Gastroesophageal sphincter (tissue), 4 donors: ENCODE results near the gene CELSR3. TPM values are rescaled to one million over a fixed set of nuclear protein-coding genes. Genes with fewer than 3 reads are reported as not detected.

Experiments used
- ATAC-seq: fragments of 150-250 bp; one replicate; pipeline ENCODE4 v1.9.1; 2016; ENCODE audit warnings: mild to moderate bottlenecking, moderate library complexity
- H3K27ac ChIP-seq, 4 donors: fragments of 200-600 bp; sonication (generic) in 3 of 4; 1 replicate in 3 of 4; 2 replicates in 1 of 4; pipeline ENCODE4 v1.5.1; 2016 to 2019
- H3K27me3 ChIP-seq: fragments of 200-600 bp; sonication (generic); one replicate; pipeline ENCODE4 v1.5.1; 2019
- H3K36me3 ChIP-seq, 2 donors: fragments of 200-600 bp; sonication (generic); one replicate each; pipeline ENCODE4 v1.5.1; 2019; ENCODE audit warnings: control low read depth in 1 of 2
- H3K4me1 ChIP-seq, 3 donors: fragments of 200-600 bp; sonication (generic); 1 replicate in 2 of 3; 2 replicates in 1 of 3; pipeline ENCODE4 v1.5.1; 2016 to 2019; ENCODE audit warnings: control low read depth in 2 of 3
- H3K4me3 ChIP-seq, 2 donors: fragments of 200-600 bp; sonication (generic); one replicate each; pipeline ENCODE4 v1.5.1; 2019; ENCODE audit warnings: mild to moderate bottlenecking in 1 of 2, moderate library complexity in 1 of 2
- H3K9me3 ChIP-seq, 3 donors: fragments of 200-600 bp; sonication (generic); one replicate each; pipeline ENCODE4 v1.5.1; 2017 to 2019; ENCODE audit warnings: control low read depth in 2 of 3
- EP300 ChIP-seq: sonication (generic); formaldehyde crosslinking; IDR thresholded peaks from one replicate; pipeline ENCODE4 v1.6.1; 2017; ENCODE audit warnings: antibody characterized with exemption, mild to moderate bottlenecking
- POLR2A ChIP-seq, 2 donors: fragments of 450-650 bp; IDR thresholded peaks; one replicate each; pipeline ENCODE4 v1.6.1; 2017; ENCODE audit warnings: antibody characterized with exemption in 2 of 2, mild to moderate bottlenecking in 2 of 2, moderate library complexity in 1 of 2
- POLR2AphosphoS5 ChIP-seq: sonication (generic); formaldehyde crosslinking; IDR thresholded peaks from one replicate; pipeline ENCODE4 v1.6.1; 2017; ENCODE audit warnings: antibody characterized with exemption
- WGBS, 2 donors: methylation state at CpG; one replicate each; pipeline ENCODE4 v1.1.5; 2018; ENCODE audit warnings: low coverage in 1 of 2; 5-methylcytosine and 5-hydroxymethylcytosine counted together
- total RNA-seq, 4 donors: library from RNA; depleted of rRNA; stranded (reverse); fragments of >200 nt; gene quantifications; one replicate each; pipeline ENCODE4 v1.1.0, GENCODE V29; 2016
- TF ChIP-seq, protein P1 (sequence below), 4 experiments: fragments of 200-600 bp in 2 of 4; fragments of 450-650 bp in 2 of 4; sonication (generic) in 1 of 4; IDR thresholded peaks; one replicate each; pipeline ENCODE4 v1.5.1; 2017 to 2019; ENCODE audit warnings: antibody characterized with exemption in 4 of 4, mild to moderate bottlenecking in 2 of 4, moderate library complexity in 2 of 4

Gene CELSR3
- total RNA-seq, 4 donors from 2014 or later = 0.40 to 1.0 (median 0.66) TPM

DNA sequence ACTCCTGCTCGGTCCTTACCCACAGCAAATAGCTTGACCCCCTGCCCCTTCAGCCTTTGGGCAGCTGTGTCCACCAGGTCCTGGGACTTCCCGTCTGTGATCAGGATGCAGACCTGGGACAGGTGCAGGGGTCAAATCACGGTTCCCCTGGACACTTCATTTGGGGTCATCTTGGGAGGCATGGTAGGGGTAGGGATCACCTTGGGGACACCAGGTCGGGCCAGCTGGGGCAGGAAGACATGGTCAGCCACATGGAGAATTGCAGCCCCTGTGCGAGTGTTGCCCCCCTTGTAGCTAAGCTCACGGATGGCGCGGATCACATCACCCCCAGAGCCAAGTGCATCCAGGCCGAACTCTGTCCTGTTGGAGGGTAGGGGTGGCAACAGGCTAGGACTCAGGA is 69.3 kb downstream of the CELSR3 start:
- WGBS, 2 donors = 88% methylated on average over 3 of the region's 9 CpGs; no CpG with 5 or more reads in 1 of the 2 donors
- TF ChIP-seq EP300 (no peak), POLR2AphosphoS5 (no peak)
- TF ChIP-seq, protein P1, sequence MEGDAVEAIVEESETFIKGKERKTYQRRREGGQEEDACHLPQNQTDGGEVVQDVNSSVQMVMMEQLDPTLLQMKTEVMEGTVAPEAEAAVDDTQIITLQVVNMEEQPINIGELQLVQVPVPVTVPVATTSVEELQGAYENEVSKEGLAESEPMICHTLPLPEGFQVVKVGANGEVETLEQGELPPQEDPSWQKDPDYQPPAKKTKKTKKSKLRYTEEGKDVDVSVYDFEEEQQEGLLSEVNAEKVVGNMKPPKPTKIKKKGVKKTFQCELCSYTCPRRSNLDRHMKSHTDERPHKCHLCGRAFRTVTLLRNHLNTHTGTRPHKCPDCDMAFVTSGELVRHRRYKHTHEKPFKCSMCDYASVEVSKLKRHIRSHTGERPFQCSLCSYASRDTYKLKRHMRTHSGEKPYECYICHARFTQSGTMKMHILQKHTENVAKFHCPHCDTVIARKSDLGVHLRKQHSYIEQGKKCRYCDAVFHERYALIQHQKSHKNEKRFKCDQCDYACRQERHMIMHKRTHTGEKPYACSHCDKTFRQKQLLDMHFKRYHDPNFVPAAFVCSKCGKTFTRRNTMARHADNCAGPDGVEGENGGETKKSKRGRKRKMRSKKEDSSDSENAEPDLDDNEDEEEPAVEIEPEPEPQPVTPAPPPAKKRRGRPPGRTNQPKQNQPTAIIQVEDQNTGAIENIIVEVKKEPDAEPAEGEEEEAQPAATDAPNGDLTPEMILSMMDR (IDR thresholded peaks at IDR 0.05) = no peak

DNA sequence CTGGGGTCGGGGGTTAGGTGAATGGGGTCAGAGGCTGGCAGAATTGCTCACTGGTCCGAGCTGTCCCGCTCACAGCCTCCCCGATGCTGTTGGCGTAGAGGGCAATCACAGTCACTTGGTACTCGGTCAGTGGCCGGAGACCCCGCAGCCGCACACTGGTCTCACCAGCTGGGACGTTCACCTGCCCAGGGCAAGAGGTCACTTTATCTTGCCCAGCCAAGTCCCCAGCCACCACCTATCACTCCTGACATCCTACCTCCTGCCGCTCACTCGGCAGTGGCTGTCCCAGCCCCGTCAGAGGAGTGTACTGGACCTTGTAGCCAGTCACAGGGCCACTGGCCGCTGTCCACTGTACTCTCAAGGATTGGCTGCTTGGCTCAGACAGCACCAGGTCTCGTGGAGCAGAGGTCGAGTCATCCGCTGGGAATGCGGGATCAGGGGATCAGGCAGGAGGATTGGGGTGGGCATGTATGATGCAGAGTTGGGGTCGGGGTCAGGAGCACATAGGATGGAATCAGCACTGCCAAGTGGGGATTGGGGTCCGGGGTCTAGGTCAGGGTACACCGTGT is 70.1 kb downstream of the CELSR3 start:
- WGBS, 2 donors = 80 to 91% methylated on average over 1 to 6 of the region's 21 CpGs
- Histone ChIP-seq H3K27me3 (peaks cover 39% of the 10 kb centered on the region), H3K9me3 (no peaks in the 10 kb centered on the region), H3K4me3 (no peak overlapping the region), H3K4me1 (peaks cover 0 to 20% (median 12%) of the 10 kb centered on the region in 3 donors), H3K36me3 (peaks cover 0 to 4% of the 10 kb centered on the region in 2 donors), H3K27ac (no peak overlapping the region)
- TF ChIP-seq, protein P1 (IDR thresholded peaks at IDR 0.05) = no peak
- TF ChIP-seq POLR2A (IDR thresholded peaks at IDR 0.05) (no peak), EP300 (no peak), POLR2AphosphoS5 (no peak)
- no peak for ATAC-seq

More for the DNA sequence above, 69.3 kb downstream of the CELSR3 start:
- peaks cover 0 to 11% of the 10 kb centered on the region in 2 donors for H3K36me3 ChIP-seq
- H3K9me3 ChIP-seq = no peaks in the 10 kb centered on the region
- H3K4me3 ChIP-seq = no peak overlapping the region
- ATAC-seq = no peak
- H3K4me1 ChIP-seq = peaks cover 0 to 26% (median 17%) of the 10 kb centered on the region in 3 donors
- H3K27me3 ChIP-seq = peaks cover 39% of the 10 kb centered on the region
- no peak overlapping the region for H3K27ac ChIP-seq

GRCh38 chr3:48591886-48592518 is 70.7 kb downstream of the CELSR3 start:
- peaks cover 39% of the 10 kb centered on the region for H3K27me3 ChIP-seq
- no peak for TF ChIP-seq EP300
- TF ChIP-seq, protein P1 (IDR thresholded peaks at IDR 0.05) = no peak
- no peak for TF ChIP-seq POLR2AphosphoS5
- H3K9me3 ChIP-seq = no peaks in the 10 kb centered on the region
- no peak for ATAC-seq
- H3K4me1 ChIP-seq = peaks cover 0 to 20% (median 12%) of the 10 kb centered on the region in 3 donors
- WGBS, 2 donors = no CpG with 5 or more reads among the region's 22 CpGs
- no peak overlapping the region for H3K27ac ChIP-seq
- H3K4me3 ChIP-seq = no peak overlapping the region
- H3K36me3 ChIP-seq = no peaks in the 10 kb centered on the region

GRCh38 chr3:48591436-48591835 is 71.2 kb downstream of the CELSR3 start:
- Histone ChIP-seq H3K36me3 (no peaks in the 10 kb centered on the region), H3K9me3 (no peaks in the 10 kb centered on the region), H3K4me1 (peaks cover 0 to 20% (median 12%) of the 10 kb centered on the region in 3 donors), H3K4me3 (no peak overlapping the region), H3K27me3 (peaks cover 39% of the 10 kb centered on the region), H3K27ac (no peak overlapping the region)
- ATAC-seq = no peak
- 100% methylated on average over 3 of the region's 14 CpGs; no CpG with 5 or more reads in 1 of the 2 donors for WGBS, 2 donors
- no peak for TF ChIP-seq POLR2A (IDR thresholded peaks at IDR 0.05)
- no peak for TF ChIP-seq EP300

DNA sequence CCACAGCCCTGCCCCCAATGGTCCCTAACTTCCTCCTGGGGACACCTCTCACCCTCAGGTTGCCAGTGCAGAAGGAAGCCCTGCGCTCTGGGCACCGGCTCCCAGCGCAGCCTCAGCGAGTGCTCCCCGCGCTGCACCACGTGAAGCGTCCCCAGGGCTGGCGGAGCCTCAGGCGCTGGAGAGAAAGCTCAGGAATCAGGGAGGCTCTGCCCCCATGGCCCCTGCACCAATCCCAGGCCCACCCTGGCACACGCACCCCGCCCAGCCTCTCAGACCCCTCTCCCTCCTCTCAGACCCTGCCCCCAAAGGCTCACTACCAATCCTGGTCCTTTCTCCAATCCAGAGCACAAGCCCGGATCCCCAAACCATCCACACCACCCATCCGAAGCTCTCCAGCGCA is 74.5 kb downstream of the CELSR3 start:
- Histone ChIP-seq H3K27me3 (peaks cover 17% of the 10 kb centered on the region), H3K9me3 (no peaks in the 10 kb centered on the region), H3K36me3 (no peaks in the 10 kb centered on the region), H3K27ac (no peak overlapping the region), H3K4me1 (no peaks in the 10 kb centered on the region), H3K4me3 (no peak overlapping the region)
- no peak for ATAC-seq
- TF ChIP-seq POLR2AphosphoS5 = no peak
- no peak for TF ChIP-seq POLR2A (IDR thresholded peaks at IDR 0.05)
- TF ChIP-seq, protein P1 (IDR thresholded peaks at IDR 0.05) = no peak
- TF ChIP-seq EP300 = no peak
- WGBS, 2 donors = 66 to 90% methylated on average over 3 to 6 of the region's 15 CpGs
